ENCODE results near the gene PHF3.

GRCh38 chr6:63630466-63630865 is 5.1 kb upstream of the PHF3 start:
- TF ChIP-seq CTCF (conservative IDR thresholded peaks at IDR 0.05; ENCODE audit: low read length) (no peak), EZH2phosphoT487 (IDR thresholded peaks at IDR 0.05; ENCODE audit: borderline replicate concordance) (no peak)

All from Loucy (cell line).